A204.1 (cell line): ENCODE measurements around the gene DCDC2.
"Not testable (repeated sequence)": the region's sequence is repeated elsewhere in the genome, so short reads cannot be mapped to it uniquely, and the experiment has no call there.

ENCODE experiments used
- FAIRE-seq: peaks from 2 replicates; lab custom pipeline; 2012; peaks lifted over from hg19 to GRCh38; lab: Jason Lieb, UNC

DCDC2 gene

GRCh38 chr6:24324617-24325016 is 33.2 kb downstream of the DCDC2 start:
- FAIRE-seq = no peak

- FAIRE-seq = no peak
Observed at GRCh38 chr6:24323632-24324337, 34.1 kb downstream of the DCDC2 start.

GRCh38 chr6:24322924-24323323 is 34.9 kb downstream of the DCDC2 start:
- FAIRE-seq = no peak

- not testable (repeated sequence) for FAIRE-seq
Observed at GRCh38 chr6:24322446-24322845, 35.4 kb downstream of the DCDC2 start.

- FAIRE-seq = no peak
Observed at GRCh38 chr6:24321538-24322162, 36.2 kb downstream of the DCDC2 start.

GRCh38 chr6:24313251-24314141 is 44.4 kb downstream of the DCDC2 start:
- no peak for FAIRE-seq

- FAIRE-seq = not testable (repeated sequence)
Observed at GRCh38 chr6:24311775-24312174, 46.1 kb downstream of the DCDC2 start.

GRCh38 chr6:24307881-24308280 is 50.0 kb downstream of the DCDC2 start:
- FAIRE-seq = no peak

GRCh38 chr6:24306936-24307335 is 50.9 kb downstream of the DCDC2 start:
- FAIRE-seq = no peak

- no peak for FAIRE-seq
Observed at GRCh38 chr6:24306038-24306437, 51.8 kb downstream of the DCDC2 start.

GRCh38 chr6:24296944-24297343 is 60.9 kb downstream of the DCDC2 start:
- no peak for FAIRE-seq

- FAIRE-seq = not testable (repeated sequence)
Observed at GRCh38 chr6:24293852-24294251, 64.0 kb downstream of the DCDC2 start.

GRCh38 chr6:24287239-24287638 is 70.6 kb downstream of the DCDC2 start:
- no peak for FAIRE-seq

GRCh38 chr6:24284006-24284405 is 73.9 kb downstream of the DCDC2 start:
- FAIRE-seq = no peak

- peak; percentile 94 for FAIRE-seq
Observed at GRCh38 chr6:24283043-24283985, 74.5 kb downstream of the DCDC2 start.

GRCh38 chr6:24274441-24275083 is 83.3 kb downstream of the DCDC2 start:
- FAIRE-seq = peak; percentile 98

- FAIRE-seq = no peak
Observed at GRCh38 chr6:24273096-24273870, 84.6 kb downstream of the DCDC2 start.

GRCh38 chr6:24272553-24272952 is 85.3 kb downstream of the DCDC2 start:
- no peak for FAIRE-seq

- no peak for FAIRE-seq
Observed at GRCh38 chr6:24272148-24272547, 85.7 kb downstream of the DCDC2 start.

GRCh38 chr6:24270011-24270410 is 87.8 kb downstream of the DCDC2 start:
- no peak for FAIRE-seq

- FAIRE-seq = not testable (repeated sequence)
Observed at GRCh38 chr6:24258214-24258613, 99.6 kb downstream of the DCDC2 start.
